ENCODE data around the gene AKNAD1. TPM values are rescaled to one million over a fixed set of nuclear protein-coding genes. Genes with fewer than 3 reads are reported as not detected.
A peak's percentile ranks its signal among the peaks of the same experiment; 100 is the strongest.

Gene AKNAD1
- total RNA-seq, 1 experiment from 2014 or later = 0.26 TPM

- in situ Hi-C loops (cut with HindIII; ENCODE audit: low pct_unique_long_range_greater_than_20kb, low sequenced_read_pairs) = no loop called here
- POLR2A ChIA-PET = no interaction called here
- H3K36me3 ChIP-seq (ENCODE audit: control insufficient read depth, insufficient read depth, low read length) = no peaks in the 10 kb centered on the region
- DNase-seq (ENCODE audit: low read depth, low spot score) (no peak), ATAC-seq (no peak)
- no peak overlapping the region for H3K27ac ChIP-seq (ENCODE audit: low read length)
- no peak overlapping the region for H3K4me3 ChIP-seq (ENCODE audit: low read depth in 2 of 2, low read length in 2 of 2)
- CTCF ChIA-PET = no interaction called here
- intact Hi-C loops (cut with micrococcal nuclease; ENCODE audit: unreplicated experiment) = no loop called here
- TF ChIP-seq CTCF (IDR thresholded peaks at IDR 0.05) = no peak
- no peaks in the 10 kb centered on the region for H3K27me3 ChIP-seq (ENCODE audit: control insufficient read depth, insufficient read depth, low read length)
- H3K4me1 ChIP-seq (ENCODE audit: control insufficient read depth, insufficient read depth, low read length) = peaks cover 16% of the 10 kb centered on the region
- BruUV-seq (replicated peaks) = no TSS peak
- no peaks in the 10 kb centered on the region for H3K9me3 ChIP-seq (ENCODE audit: control insufficient read depth, insufficient read depth, low read depth, low read length)
Observed at GRCh38 chr1:108881369-108881768, 24.5 kb upstream of the AKNAD1 start.

GRCh38 chr1:108880850-108881249 lies 24.0 kb upstream of the AKNAD1 start:
- BruUV-seq (replicated peaks) = no TSS peak
- no peaks in the 10 kb centered on the region for H3K9me3 ChIP-seq (ENCODE audit: control insufficient read depth, insufficient read depth, low read depth, low read length)
- no peak overlapping the region for H3K27ac ChIP-seq (ENCODE audit: low read length)
- ChIA-PET POLR2A (no interaction called here), CTCF (no interaction called here)
- H3K27me3 ChIP-seq (ENCODE audit: control insufficient read depth, insufficient read depth, low read length) = no peaks in the 10 kb centered on the region
- H3K4me1 ChIP-seq (ENCODE audit: control insufficient read depth, insufficient read depth, low read length) = peaks cover 16% of the 10 kb centered on the region
- H3K36me3 ChIP-seq (ENCODE audit: control insufficient read depth, insufficient read depth, low read length) = no peaks in the 10 kb centered on the region
- H3K4me3 ChIP-seq (ENCODE audit: low read depth in 2 of 2, low read length in 2 of 2) = no peak overlapping the region
- TF ChIP-seq REST (IDR thresholded peaks at IDR 0.05; ENCODE audit: insufficient read depth in 1 of 2, low read depth in 2 of 2, low read length in 1 of 2) = peak; percentile 83 to 87
- no peak for TF ChIP-seq SIN3A (IDR thresholded peaks at IDR 0.05; ENCODE audit: borderline replicate concordance, insufficient read depth, low read depth, low read length)
- DNase-seq (ENCODE audit: low read depth, low spot score) (no peak), ATAC-seq (no peak)
- in situ Hi-C loops (cut with HindIII; ENCODE audit: low pct_unique_long_range_greater_than_20kb, low sequenced_read_pairs) (no loop called here), intact Hi-C loops (cut with micrococcal nuclease; ENCODE audit: unreplicated experiment) (no loop called here)

GRCh38 chr1:108878678-108879077 lies 21.8 kb upstream of the AKNAD1 start:
- Histone ChIP-seq H3K4me1 (ENCODE audit: control insufficient read depth, insufficient read depth, low read length) (peaks cover 16% of the 10 kb centered on the region), H3K4me3 (ENCODE audit: low read depth in 2 of 2, low read length in 2 of 2) (peak overlapping the region; percentile 57 to 78), H3K9me3 (ENCODE audit: control insufficient read depth, insufficient read depth, low read depth, low read length) (no peaks in the 10 kb centered on the region), H3K27me3 (ENCODE audit: control insufficient read depth, insufficient read depth, low read length) (no peaks in the 10 kb centered on the region), H3K27ac (ENCODE audit: low read length) (peak overlapping the region; percentile 89), H3K36me3 (ENCODE audit: control insufficient read depth, insufficient read depth, low read length) (no peaks in the 10 kb centered on the region)
- CTCF ChIA-PET = no interaction called here
- ATAC-seq (no peak), DNase-seq (ENCODE audit: low read depth, low spot score) (no peak)
- POLR2A ChIA-PET = no interaction called here
- no TSS peak for BruUV-seq (replicated peaks)
- TF ChIP-seq TCF7L2 (IDR thresholded peaks at IDR 0.05; ENCODE audit: low read depth, low read length) = no peak
- TF ChIP-seq CTCF (IDR thresholded peaks at IDR 0.05) = no peak
- in situ Hi-C loops (cut with HindIII; ENCODE audit: low pct_unique_long_range_greater_than_20kb, low sequenced_read_pairs) (no loop called here), intact Hi-C loops (cut with micrococcal nuclease; ENCODE audit: unreplicated experiment) (loop anchor here (5.0 kb wide), 1 partner anchor 51 kb away; no protein-coding TSS in a partner anchor)

Data from Panc1 (cell line).